Activated CD4-positive, alpha-beta T cell treated with anti-CD3 and anti-CD28 coated beads, Interleukin-2, Interleukin-4, amounts not matched to agents 100 ng/mL and 50 ng/mL, durations not matched to agents 16 hours and 8 hours (primary cell): ENCODE data around the gene LRRC52.
A peak's percentile ranks its signal among the peaks of the same experiment; 100 is the strongest.
"Not testable (repeated sequence)": the region's sequence is repeated elsewhere in the genome, so short reads cannot be mapped to it uniquely, and the experiment has no call there.

Experiments
- DNase-seq: peaks from one replicate; pipeline ENCODE4 v3.0.0-alpha.2; 2020; ENCODE audit warnings: low spot score

The LRRC52 gene

DNA sequence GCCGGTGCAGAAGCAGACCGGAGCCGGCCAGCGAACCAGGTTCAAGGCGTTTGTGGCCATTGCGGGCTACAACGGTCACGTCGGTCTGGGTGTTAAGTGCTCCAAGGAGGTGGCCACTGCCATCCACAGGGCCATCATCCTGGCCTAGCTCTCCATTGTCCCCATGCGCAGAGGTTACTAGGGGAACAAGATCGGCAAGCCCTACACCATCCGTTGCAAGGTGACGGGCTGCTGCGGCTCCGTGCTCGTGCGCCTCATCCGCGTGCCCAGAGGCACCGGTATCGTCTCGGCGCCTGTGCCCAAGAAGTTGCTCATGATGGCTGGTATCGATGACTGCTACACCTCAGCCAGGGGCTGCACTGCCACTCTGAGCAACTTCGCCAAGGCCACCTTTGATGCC lies 38.1 kb downstream of the LRRC52 start:
- DNase-seq = no peak

DNA sequence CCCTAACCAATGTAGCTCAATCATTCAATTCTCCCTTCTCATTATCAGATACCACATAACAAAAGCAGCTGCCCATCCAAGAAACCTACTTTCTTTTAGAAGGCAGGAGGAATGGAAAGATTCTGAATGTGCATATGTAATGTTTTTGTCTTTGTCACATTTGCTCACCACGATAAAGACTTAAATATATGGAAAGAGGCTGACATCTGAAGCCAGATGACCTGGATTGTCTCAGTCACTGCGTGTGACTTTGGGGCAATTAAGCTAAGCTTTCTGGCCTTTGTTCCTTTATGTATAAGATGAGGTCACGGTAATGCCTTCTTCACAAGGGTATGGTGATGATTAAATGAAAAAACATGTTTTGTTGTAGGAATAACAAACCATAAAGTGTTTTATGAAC lies 42.6 kb downstream of the LRRC52 start:
- DNase-seq = no peak

DNA sequence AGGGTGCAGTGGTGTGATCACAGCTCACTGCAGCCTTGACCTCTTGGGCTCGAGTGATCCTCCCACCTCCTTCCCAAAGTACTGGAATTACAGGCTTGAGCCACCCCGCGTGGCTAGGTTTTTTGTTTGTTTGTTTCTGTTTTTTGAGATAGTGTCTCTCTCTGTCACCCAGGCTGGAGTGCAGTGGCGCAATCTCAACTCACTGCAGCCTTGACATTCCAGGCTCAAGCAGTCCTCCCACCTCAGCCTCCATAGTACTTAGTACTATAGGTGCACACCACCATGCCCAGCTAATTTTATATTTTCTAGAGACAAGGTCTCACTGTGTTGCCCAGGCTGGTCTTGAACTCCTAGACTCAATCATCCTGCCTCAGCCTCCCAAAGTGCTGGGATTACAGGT lies 47.6 kb downstream of the LRRC52 start:
- DNase-seq = not testable (repeated sequence)

DNA sequence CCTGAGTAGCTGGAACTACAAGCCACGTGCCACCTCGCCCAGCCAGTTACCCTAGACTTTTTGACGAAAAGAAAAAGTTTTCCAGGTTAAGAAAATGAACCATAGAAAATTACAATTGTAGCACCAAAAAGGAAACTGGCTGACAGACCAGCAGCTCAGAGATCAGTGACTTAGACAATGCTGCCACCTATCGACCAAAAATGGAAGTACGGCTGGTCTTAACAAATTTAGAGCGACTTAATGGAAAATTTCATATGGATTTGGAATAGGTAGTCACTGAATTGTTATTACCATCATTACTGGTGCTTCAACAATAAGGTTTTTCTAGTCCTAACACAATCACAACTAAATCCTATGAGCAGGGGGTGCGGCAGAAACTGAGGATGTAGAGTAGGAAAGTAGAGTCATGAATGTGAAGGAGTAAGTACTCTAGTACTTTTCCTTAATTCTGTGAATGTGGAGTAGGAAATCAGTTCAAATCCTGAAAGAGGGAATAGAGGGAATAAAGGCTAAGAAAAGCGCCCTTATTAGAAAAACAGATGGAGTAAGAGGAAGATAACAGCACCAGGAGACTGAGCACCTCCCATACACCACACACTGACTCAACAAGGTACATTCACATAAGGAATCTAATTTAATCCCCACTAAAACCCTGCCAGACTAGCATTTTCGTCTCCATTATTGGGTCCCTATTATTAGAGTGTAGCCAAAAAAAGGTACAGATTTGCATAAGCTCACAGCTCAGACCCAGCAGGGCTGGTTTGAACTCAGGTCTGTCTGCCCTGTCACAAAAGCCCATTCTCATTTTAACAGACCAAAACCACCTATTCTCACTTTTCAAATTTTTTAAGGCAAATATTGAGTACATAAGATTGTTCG lies 49.4 kb downstream of the LRRC52 start:
- peak; percentile 73 for DNase-seq

DNA sequence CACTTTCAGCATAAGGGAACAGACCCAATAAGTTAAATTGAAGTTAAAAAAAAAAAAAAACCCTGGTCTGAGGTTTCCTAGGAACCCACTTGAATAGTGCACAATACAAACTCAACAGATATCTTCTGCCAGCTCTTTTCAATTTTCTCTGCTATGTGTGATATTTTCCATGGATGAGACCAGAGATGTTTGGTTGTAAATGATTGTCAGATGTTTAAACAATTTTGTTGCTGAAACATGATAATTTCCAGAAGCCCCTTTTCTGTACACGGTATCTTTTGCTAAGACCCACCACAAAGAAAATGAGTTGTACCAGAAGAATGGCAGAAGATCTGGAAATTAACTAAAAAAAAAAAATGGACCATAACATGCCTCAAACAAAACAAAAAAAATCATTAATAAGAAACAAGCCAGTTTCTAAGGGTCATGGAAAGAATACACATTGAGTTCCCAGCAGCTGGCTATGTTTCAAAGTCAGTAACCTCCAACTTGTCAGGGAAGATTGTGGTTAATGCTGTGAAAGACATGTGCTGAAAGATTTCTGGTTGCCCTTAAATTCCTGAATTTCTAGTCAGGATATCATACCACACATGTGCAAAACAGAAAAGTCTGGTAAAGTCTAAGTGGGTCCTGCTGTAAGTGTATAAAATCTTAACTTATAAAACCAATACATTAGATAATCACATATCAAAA lies 51.6 kb downstream of the LRRC52 start:
- no peak for DNase-seq

DNA sequence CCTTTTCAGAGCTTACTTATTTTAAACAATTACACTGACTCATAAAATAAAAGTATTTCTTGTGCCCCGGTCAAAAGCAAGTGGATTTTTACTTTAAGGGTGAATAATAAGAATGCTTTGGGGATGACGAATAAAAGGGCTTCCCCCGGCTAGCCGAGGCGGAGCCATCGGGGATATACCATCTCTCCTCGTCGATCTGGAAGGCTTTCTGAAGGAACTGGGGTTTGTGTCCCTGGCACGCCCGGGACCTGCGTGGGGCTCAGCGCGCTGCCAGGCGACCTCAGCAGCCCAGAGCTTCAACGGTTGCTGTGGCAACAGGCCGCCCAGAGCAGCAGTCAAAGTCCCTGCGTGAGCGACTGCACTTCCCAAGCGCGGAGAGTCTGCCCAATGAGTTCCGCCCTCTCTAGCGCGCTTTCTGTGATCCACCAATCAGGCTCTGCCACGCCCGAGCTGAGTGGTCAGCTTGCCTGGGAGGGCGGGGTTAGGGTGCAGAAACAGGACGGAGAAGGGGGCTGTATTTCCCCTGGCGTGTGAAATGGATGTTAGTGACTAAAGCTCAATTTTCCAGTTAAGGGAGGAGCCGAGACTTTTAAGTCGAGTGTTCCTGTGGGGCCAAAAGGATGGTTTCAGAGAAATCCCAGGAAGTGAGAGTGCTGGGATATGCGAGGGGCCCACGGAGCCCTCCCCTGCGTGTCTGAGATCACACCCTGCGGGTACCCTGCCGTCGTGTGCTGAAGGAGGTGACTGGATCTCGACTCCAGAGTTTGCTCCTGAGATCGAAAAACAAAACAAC lies 54.3 kb downstream of the LRRC52 start:
- DNase-seq = peak; percentile 98

- no peak for DNase-seq
These were observed 54.9 kb downstream of the LRRC52 start for GRCh38 chr1:165598676-165599059.

- DNase-seq = no peak
These were observed 57.0 kb downstream of the LRRC52 start for GRCh38 chr1:165600793-165601192.

GRCh38 chr1:165603810-165604209 lies 60.0 kb downstream of the LRRC52 start:
- no peak for DNase-seq

- no peak for DNase-seq
These were observed 61.4 kb downstream of the LRRC52 start for GRCh38 chr1:165605246-165605645.

DNA sequence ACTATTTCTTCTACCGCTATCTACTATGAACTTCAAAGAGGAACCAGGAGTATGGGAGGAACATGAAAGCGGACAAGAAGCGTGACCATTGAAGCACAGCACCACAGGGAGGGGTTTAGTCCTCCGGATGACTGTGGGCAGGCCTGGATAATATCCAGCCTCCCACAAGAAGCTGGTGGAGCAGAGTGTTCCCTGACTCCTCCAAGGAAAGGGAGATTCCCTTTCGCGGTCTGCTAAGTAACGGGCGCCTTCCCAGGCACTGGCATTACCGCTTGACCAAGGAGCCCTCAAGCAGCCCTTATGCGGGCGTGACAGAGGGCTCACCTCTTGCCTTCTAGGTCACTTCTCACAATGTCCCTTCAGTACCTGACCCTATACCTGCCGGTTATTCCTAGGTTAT lies 62.9 kb downstream of the LRRC52 start:
- DNase-seq = not testable (repeated sequence)

GRCh38 chr1:165610866-165611265 lies 67.1 kb downstream of the LRRC52 start:
- no peak for DNase-seq

DNA sequence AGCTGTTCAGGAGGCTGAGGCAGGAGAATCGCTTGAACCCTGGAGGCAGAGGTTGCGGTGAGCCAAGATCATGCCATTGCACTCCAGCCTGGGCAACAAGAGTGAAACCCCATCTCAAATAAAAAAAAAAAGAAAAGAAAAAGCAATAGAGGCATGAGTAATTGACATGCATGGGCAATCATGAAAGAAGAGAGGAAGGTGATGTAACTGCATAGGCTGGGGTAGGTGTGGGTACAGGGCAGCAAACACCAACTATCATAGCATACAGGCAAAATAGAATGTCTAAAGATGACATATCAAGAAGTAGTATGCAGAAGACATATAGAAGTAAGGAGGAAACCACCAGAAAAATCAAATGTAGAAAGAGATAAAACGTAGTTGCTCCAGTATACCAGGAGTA lies 68.3 kb downstream of the LRRC52 start:
- no peak for DNase-seq
